Ascending aorta (tissue), 2 donors: ENCODE data around the gene DIS3L. TPM values are rescaled to one million over a fixed set of nuclear protein-coding genes. Genes with fewer than 3 reads are reported as not detected.
A peak's percentile ranks its signal among the peaks of the same experiment; 100 is the strongest.
"Not testable (repeated sequence)": the region's sequence is repeated elsewhere in the genome, so short reads cannot be mapped to it uniquely, and the experiment has no call there.

Experiments used
- DNase-seq, 2 donors: peaks; one replicate each; pipeline ENCODE4 v3.0.0-alpha.2; 2019; ENCODE audit warnings: low spot score in 2 of 2
- H3K27ac ChIP-seq, 2 donors: fragments of 200-600 bp; sonication (generic); one replicate each; pipeline ENCODE4 v1.5.1; 2016 to 2017; ENCODE audit warnings: mild to moderate bottlenecking in 1 of 2
- H3K27me3 ChIP-seq: fragments of 200-600 bp; sonication (generic); one replicate; pipeline ENCODE4 v1.5.1; 2017
- H3K36me3 ChIP-seq, 2 donors: fragments of 200-600 bp; sonication (generic); one replicate each; pipeline ENCODE4 v1.5.1; 2016
- H3K4me1 ChIP-seq, 2 donors: fragments of 200-600 bp; sonication (generic); one replicate each; pipeline ENCODE4 v1.5.1; 2016 to 2017; ENCODE audit warnings: mild to moderate bottlenecking in 1 of 2
- H3K4me3 ChIP-seq, 2 donors: fragments of 200-600 bp; sonication (generic); one replicate each; pipeline ENCODE4 v1.5.1; 2016 to 2017; ENCODE audit warnings: mild to moderate bottlenecking in 1 of 2
- H3K9me3 ChIP-seq, 2 donors: fragments of 200-600 bp; sonication (generic); one replicate each; pipeline ENCODE4 v1.5.1; 2016
- intact Hi-C: fragments of 100-400 bp; cut with DNase I; formaldehyde crosslinking; loops from one replicate; pipeline ENCODE4 v1.15.1; 2023
- total RNA-seq: library from RNA; depleted of rRNA; stranded (reverse); fragments of >200 nt; gene quantifications from one replicate; pipeline ENCODE4 v1.1.0, GENCODE V29; 2016
- TF ChIP-seq, protein P1 (sequence below), 3 experiments: fragments of 200-600 bp in 2 of 3; fragments of 450-650 bp in 1 of 3; sonication (generic) in 2 of 3; IDR thresholded peaks; one replicate each; pipeline ENCODE4 v1.5.1; 2016 to 2019; ENCODE audit warnings: antibody characterized with exemption in 3 of 3, mild to moderate bottlenecking in 1 of 3, moderate library complexity in 1 of 3

DIS3L gene
- total RNA-seq, 1 donor from 2014 or later, result 10.3 TPM

DNA sequence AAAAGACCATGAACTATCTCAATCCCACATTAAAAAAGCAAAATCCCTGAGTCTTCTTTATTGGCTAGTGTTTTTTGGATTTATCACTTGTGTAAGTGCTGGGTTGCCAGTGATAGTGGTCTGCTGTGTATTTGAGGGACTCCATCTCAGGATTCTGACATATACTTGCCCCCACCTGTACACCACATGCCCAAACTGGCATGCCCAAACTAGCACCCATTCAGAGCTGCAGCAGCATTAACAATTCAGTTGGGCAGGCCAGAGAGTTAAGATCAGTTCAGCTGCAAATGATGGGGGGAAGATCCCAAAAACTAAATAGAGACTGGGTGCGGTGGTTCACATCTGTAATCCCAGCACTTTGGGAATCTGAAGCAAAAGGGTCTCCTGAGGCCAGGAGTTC, 69.4 kb downstream of the DIS3L start:
- Histone ChIP-seq H3K4me3 (no peak overlapping the region), H3K27me3 (no peaks in the 10 kb centered on the region), H3K36me3 (no peaks in the 10 kb centered on the region), H3K9me3 (no peaks in the 10 kb centered on the region), H3K4me1 (no peaks in the 10 kb centered on the region), H3K27ac (no peak overlapping the region)
- intact Hi-C loops, result no loop called here
- TF ChIP-seq, protein P1, sequence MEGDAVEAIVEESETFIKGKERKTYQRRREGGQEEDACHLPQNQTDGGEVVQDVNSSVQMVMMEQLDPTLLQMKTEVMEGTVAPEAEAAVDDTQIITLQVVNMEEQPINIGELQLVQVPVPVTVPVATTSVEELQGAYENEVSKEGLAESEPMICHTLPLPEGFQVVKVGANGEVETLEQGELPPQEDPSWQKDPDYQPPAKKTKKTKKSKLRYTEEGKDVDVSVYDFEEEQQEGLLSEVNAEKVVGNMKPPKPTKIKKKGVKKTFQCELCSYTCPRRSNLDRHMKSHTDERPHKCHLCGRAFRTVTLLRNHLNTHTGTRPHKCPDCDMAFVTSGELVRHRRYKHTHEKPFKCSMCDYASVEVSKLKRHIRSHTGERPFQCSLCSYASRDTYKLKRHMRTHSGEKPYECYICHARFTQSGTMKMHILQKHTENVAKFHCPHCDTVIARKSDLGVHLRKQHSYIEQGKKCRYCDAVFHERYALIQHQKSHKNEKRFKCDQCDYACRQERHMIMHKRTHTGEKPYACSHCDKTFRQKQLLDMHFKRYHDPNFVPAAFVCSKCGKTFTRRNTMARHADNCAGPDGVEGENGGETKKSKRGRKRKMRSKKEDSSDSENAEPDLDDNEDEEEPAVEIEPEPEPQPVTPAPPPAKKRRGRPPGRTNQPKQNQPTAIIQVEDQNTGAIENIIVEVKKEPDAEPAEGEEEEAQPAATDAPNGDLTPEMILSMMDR (IDR thresholded peaks at IDR 0.05), result no peak
- no peak for DNase-seq

DNA sequence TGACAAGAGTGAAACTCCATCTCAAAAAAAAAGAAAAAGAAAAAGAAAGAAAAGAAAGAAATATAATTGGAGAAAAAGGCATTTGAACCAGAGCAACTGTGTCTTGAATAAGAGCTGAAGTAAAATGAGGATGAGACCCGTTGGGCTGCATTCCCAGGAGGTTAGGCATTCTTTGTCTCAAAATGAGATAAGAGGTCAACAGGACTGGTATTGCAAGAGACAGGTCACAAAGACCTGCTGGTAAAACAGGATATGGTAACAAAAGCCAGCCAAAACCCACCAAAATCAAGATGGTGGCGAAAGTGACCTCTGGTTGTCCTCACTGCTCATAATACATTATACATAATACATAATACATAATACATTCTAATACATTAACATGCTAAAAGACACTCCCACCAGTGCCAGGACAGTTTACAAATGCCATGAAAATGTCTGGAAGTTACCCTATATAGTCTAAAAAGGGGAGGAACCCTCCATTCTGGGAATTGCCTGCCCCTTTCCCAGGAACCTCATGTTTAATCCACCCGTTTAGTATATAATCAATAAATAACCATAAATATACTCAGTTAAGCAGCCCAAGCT, 71.7 kb downstream of the DIS3L start:
- no peak for DNase-seq
- H3K27me3 ChIP-seq, result no peaks in the 10 kb centered on the region
- no peak overlapping the region for H3K27ac ChIP-seq
- H3K36me3 ChIP-seq, result no peaks in the 10 kb centered on the region
- H3K4me3 ChIP-seq, result no peak overlapping the region
- TF ChIP-seq, protein P1 (IDR thresholded peaks at IDR 0.05), result no peak
- H3K4me1 ChIP-seq, result no peaks in the 10 kb centered on the region
- no peaks in the 10 kb centered on the region for H3K9me3 ChIP-seq
- intact Hi-C loops, result no loop called here

DNA sequence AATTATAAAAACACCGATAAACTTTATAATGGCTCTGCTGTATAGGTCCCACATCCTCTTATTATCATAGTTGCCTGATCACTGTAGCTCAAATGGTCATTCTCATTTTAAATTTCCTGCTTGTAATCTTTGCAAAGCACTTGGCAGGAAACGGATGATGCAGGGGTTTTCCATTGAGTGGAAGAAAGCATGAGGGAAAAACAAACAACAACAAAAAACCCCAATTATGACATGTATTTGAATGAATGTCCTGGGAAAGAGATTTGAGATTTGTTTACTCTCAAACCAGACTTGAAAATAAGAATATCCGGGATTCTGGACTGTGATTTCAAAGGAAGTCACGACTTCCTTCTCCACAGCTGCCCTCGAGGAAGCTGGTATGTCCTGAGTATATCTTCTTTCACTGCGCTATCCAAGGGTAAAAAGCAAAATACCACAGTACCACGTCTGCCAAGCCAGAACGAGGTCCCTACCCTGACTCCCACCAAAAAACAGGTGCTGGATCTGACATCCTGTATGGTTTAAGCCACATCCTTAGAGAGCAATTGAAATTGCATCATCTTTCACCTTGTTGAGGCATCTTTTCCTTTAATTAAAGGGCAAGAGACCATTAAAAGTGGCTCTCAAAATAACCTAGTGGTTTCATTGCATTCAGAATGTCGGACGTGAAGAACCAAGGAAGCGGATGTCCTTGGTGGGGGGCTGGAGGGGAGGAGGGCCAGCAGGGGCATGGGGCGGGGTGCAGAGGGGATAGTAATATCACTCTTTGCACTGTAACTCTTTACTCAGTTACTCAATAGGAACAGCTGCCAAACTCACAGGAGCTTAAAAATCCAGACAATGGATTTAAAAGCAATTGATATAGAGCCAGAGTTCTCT, 76.6 kb downstream of the DIS3L start:
- Histone ChIP-seq H3K4me3 (peak overlapping the region; percentile 42 to 50), H3K27me3 (no peaks in the 10 kb centered on the region), H3K9me3 (peaks cover 0 to 4% of the 10 kb centered on the region in 2 donors), H3K36me3 (no peaks in the 10 kb centered on the region), H3K4me1 (peaks cover 0 to 2% of the 10 kb centered on the region in 2 donors), H3K27ac (peak overlapping the region; percentile 24 to 33)
- intact Hi-C loops, result no loop called here
- TF ChIP-seq, protein P1 (IDR thresholded peaks at IDR 0.05), result no peak
- no peak for DNase-seq

DNA sequence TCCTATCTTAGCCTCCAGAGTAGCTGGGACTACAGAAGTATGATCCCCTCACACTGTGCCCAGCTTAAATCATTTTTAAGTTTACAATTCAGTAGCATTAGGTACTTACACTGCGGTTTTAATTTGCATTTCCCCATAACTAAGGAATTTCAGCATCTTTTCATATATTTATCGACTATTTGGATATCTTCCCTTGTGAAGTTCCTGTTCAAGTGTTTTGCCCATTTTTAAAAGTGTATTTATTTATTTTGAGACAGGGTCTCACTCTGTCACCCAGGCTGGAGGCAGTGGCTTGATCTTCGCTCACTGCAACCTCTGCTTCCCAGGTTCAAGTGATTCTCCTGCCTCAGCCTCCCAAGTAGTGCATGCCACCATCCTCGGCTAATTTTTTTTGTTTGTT, 80.8 kb downstream of the DIS3L start:
- TF ChIP-seq, protein P1 (IDR thresholded peaks at IDR 0.05), result no peak
- H3K27me3 ChIP-seq, result no peaks in the 10 kb centered on the region
- H3K9me3 ChIP-seq, result peaks cover 0 to 4% of the 10 kb centered on the region in 2 donors
- DNase-seq, result no peak
- peaks cover 0 to 2% of the 10 kb centered on the region in 2 donors for H3K4me1 ChIP-seq
- H3K27ac ChIP-seq, result no peak overlapping the region
- intact Hi-C loops, result no loop called here
- no peaks in the 10 kb centered on the region for H3K36me3 ChIP-seq
- H3K4me3 ChIP-seq, result no peak overlapping the region

DNA sequence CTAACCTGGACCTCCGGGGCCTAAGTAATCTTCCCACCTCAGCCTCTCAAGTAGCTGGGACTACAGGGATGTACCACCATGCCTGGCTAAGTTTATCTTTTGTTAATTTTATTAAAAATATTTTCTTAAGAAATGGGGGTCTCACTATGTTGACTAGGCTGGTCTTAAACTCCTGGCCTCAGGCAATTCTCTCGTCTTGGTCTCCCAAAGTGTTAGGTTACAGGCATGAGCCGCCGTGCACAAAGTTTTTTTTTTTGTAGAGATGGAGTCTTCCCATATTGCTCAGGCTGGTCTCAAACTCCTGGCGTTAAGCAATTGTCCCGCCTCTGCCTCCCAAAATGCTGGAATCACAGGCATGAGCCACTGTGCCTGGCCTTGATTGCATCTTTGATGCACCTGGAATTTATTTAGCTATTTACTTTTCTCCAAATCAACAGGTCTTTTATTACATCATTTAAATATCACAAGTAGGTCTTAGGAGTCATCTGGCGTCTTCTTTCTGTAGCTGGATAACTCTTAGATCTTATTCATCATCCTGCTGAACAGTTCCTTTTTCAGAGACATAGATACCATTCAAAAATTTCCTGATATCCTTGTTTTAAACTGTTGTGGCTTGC, 85.6 kb downstream of the DIS3L start:
- H3K27ac ChIP-seq, result no peak overlapping the region
- TF ChIP-seq, protein P1 (IDR thresholded peaks at IDR 0.05), result no peak
- H3K27me3 ChIP-seq, result no peaks in the 10 kb centered on the region
- intact Hi-C loops, result no loop called here
- H3K9me3 ChIP-seq, result peaks cover 0 to 4% of the 10 kb centered on the region in 2 donors
- DNase-seq, result no peak
- no peaks in the 10 kb centered on the region for H3K36me3 ChIP-seq
- H3K4me1 ChIP-seq, result no peaks in the 10 kb centered on the region
- no peak overlapping the region for H3K4me3 ChIP-seq

DNA sequence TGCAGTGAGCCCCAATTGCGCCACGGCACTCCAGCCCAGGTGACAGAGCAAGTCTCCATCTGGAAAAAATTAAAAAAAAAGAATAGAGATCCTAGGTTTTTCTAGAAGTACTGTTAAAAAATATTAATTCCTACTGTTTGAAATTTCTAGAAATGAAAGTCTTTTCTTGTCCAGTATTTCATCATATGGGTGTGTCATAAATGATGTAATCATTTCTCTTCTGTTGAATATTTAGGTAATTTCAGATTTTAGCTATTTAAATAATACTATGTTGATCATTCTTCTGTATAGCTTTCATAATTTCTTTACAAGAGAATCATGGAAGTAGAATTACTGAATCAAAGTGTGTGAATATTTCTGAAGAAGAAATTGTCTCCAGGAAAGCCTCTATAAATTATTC, 88.0 kb downstream of the DIS3L start:
- not testable (repeated sequence) for H3K36me3 ChIP-seq, DNase-seq, H3K27me3 ChIP-seq, H3K4me1 ChIP-seq, H3K27ac ChIP-seq, H3K9me3 ChIP-seq, H3K4me3 ChIP-seq
- intact Hi-C loops, result loop anchor here (10.0 kb wide), 1 partner anchor 473 kb away; no protein-coding TSS in a partner anchor
